HG03139 (cell line): Measurements from ENCODE around the gene KCNMA1.

Source experiments
- ATAC-seq: cut with Tn5 transposase; IDR thresholded peaks from one replicate; pipeline ENCODE4 v1.9.1; 2021; ENCODE audit not compliant: unreplicated experiment

KCNMA1 gene

DNA sequence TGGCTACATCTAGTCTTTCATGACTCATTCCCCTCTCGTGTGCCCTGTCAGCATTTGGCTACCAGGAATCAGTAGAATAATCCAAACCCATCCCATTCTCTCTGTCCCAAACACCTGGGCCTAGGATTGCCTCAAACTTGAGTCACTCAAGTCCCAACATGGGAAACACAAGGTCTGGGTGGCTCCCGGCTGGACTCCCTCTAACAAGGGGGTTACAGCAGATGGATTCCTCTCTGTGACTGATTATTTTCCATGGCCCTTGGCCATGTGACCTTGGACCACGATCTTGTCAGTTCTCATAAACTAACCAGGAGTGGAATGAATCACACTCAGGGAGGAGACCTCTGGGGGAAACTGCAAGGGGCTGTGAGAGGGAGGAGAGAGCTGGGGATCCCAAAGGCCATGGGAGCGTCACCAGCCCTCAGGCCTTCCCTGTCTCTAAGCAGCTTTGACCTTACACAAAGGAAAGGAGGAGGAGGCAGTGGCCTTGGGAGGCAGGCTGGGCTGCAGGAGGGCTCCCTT, 533.1 kb downstream of the KCNMA1 start:
- no peak for ATAC-seq

DNA sequence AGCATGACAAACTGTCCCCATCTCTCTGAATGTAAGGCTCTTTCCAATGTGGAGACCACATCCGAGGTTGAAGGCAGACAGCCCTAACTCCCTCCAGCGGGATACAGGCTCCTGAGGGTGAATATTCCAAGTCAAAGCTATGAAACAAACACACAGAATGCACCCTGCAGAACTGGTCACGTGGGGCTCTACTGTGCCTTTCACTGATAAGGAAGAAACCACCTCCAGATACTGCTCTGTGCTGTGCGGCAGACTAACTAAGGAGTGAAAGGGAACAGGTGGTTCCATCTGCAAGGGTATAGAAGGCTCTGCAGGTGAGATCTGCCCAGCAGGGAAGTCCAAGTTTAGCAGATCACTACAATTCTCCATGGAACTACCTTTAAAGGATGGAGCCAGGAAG, 534.4 kb downstream of the KCNMA1 start:
- no peak for ATAC-seq

DNA sequence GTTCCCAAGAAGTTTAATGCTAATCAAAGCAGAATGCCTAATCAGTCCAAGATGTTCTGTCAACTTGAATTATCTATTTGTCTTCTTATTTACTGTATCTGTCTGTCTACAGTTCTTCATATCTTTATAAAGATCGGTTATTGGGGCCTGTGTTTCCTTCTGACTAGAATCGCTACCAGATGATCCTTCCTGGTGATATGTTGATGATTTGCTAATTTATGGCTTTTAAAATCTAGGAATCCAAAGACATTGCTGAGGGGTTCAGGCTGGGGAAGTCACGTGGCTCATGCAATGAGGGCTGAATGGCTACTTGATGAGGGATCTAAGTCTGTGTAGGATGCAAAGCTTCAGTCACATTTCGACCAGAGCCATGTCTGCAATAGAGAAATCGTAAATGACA, 536.3 kb downstream of the KCNMA1 start:
- no peak for ATAC-seq

DNA sequence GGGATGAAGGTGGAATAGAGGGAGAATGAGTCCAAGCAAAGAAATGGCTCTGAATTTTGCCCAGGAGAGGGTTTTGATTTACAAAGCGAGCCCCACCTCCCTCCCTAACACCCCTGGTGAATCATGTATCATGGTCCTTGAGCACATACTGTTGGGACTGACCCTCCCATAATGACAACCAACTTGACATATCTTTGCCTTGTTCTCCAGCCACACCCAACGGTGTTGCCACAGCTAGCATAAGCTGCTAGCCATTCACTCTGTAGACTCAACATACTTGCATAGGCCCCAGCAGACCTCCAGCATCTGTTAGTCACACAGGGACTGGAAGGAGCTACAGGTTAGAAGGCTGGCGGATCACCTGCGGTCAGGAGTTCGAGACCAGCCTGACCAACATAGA, 538.5 kb downstream of the KCNMA1 start:
- ATAC-seq: no peak

DNA sequence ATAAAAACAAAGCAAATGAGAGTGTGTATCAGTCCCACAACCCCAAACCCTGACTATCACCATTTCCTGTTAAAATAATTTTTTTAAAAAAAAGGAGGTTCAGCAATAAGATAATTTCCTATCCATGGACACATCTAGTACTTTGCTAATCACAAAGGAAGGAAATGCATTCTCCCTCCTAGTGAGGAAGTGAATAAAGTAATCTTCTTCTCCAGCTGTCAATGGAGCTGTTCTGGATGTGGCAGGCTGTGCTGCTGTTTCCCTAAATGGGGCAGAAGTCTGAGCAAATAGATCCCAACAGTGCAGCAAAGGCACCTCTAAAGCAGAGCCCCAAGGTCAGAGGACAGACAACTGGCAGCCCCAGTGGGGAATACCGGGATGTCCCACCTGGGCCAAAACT, 540.0 kb downstream of the KCNMA1 start:
- ATAC-seq: no peak

DNA sequence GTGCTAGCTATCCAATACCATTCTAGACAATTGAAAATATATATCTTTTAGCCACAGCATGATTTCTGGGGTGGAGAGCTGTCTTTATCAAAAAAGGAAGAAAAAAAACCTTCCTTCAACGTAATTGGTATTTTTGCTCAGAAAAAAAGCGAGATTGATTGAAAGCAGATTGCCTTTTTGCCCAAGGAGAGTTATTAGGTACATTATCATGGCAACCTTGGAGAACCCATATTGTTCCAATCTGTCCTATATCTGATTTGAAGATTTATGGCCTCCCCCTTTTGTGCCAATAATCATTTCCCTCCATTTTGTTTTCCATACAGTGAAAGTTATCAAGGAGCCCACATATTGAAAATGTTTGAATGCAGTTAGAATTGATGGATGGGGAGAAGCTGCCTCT, 544.5 kb downstream of the KCNMA1 start:
- no peak for ATAC-seq

DNA sequence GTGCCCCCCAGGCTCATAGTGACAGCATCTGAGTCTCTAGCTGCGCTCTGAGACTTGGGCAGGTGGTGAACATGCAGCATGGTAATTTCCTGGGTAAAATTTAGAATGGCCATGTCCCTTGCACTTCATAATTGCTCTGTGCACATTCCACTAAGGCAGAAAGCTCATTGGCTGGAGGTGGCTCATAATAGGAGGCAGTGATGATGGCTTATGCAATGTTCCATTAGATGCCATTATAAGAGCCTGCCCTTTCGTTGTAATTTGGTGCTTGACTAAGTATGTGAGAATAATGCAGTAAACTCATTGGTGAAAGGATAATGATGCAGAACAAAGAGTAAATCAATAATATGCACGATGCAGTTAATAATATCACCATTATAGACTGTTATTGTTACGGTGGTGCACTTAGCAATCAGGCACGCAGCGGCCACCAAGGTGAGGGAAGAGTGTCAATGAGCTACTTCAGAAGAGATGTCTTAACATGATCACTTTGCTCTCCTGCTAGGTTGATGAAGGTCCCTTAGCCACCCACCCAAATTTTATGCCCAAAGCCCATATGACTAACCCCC, 545.9 kb downstream of the KCNMA1 start:
- no peak for ATAC-seq

DNA sequence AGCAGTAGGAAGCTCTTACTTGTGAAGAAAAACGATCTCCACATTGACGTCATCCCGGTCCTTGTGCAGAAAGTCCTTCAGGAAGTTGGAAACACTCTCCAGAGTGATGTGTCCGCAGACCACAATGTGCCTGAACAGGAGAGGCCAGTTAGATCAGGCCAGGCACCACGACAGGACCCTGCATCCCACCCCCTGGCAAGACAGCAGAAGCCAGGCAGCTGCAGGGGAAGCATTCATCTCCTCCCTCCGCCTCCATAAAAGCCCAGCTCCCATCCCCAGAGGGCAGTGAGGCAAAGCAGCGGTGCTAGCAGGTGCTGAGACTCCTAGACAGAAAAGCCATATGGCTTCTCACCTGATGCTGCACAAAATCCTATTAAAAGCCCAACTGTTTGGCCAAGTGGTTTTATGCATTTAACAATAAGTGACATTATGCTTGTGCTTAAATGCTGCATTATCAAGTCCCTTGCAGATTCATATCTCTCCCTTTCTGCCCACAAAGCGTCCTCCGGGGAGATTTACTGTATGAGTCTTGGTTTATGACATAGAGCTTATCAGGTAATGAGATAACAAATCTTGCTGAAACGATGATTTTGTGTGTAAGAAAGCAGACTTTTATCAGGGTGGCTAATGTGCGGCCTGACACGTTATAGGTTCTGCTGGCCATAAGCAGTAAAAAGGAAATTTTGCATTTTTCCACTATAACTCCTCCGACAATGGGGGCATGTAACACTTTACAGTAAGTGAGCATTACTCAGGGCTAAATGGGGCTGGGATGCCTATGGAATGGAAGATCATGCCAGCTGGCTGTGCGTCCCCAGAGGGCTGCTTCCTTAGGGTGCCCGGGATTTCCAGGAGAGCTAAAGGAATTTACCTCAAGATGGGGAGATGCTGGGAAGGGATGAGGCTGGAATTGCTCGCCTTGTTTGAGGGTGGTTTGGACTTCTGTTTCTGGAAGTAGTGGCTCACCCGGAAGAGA, 546.9 kb downstream of the KCNMA1 start:
- ATAC-seq: no peak

DNA sequence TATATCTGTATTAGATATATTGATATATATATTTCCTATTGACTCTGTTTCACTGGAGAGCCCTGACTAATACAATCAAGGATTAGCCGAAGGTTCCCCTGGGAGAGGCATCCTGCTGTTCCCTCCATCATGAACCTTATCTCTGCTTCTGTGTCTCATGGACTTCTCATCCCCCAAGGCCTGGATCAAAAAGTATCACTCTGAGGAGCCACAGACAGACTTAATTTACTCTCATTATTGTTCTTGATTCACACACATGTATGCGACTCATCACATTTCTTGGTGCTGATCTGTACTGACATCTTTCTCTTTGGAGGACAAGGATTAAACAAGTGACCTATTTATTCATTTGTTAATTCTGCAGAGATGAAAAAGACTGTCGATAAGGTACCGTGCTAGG, 550.2 kb downstream of the KCNMA1 start:
- no peak for ATAC-seq

DNA sequence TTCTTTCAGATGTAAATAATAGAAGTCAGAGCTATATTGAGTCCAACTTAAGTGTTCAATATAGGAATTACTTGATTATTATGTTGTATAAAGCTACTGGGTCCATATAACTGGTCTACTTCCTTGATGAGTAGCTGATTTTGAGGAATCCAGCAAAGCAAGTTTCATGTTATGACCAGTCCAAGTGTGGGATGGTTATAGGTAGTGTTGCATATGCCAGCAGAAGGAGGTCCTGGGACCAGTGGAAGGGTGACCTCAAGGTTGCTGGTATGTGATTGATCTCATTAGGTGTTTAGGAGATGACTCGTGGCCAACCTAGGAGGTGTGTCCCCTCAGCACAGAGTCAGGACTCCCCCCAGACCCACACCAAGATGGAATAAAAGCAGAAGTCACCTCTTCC, 551.5 kb downstream of the KCNMA1 start:
- ATAC-seq: no peak

DNA sequence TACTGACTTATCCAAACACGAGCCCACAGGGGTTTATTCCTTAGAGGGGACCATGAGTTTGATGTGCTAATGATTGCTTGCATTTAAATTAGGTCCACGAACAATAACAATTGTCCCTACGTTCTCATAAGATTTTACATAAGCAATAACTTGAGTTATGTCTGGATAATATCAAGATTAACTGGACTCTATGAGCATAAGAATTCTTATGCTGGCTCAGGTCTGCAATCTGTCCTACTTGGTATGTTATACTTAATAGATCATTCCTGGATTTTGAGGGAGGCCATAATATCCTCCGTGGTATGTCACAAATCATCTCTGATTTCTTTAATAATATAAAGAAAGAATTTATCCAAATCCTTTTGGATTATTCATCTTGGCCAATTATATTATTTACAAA, 552.3 kb downstream of the KCNMA1 start:
- no peak for ATAC-seq

DNA sequence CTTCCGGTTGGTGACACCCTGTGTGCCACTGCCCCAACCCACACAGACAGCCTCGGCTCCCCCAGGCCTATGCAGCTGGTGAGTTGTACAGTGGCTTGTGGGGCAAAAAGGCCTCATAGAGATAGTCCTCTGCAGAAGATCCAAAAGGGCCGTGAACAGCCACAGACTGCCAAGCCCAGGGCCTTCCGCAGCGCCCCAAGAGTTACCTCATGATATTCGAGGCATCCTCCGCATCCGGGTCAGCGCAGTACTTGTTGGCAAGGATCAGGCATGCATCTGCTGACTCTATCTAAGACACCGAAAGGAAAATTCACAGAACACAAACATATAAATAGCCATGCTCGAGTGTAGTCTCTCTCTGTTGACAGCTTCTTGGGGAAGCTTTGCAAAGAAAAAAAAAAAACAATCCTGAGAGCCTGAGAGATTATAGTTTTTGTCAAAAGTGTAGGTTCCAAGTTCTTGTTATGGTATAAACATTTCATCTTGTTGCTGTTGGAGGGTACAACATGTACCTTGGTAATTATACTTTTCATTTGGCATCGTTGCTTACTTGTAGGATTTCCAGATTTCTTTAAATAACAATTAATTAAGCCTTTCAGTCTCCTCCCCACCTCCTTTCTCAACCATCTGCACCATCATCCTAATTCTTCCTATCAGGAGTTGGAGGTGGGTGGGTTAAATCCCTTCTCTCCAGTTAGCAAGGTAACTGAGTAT, 553.0 kb downstream of the KCNMA1 start:
- ATAC-seq: no peak

DNA sequence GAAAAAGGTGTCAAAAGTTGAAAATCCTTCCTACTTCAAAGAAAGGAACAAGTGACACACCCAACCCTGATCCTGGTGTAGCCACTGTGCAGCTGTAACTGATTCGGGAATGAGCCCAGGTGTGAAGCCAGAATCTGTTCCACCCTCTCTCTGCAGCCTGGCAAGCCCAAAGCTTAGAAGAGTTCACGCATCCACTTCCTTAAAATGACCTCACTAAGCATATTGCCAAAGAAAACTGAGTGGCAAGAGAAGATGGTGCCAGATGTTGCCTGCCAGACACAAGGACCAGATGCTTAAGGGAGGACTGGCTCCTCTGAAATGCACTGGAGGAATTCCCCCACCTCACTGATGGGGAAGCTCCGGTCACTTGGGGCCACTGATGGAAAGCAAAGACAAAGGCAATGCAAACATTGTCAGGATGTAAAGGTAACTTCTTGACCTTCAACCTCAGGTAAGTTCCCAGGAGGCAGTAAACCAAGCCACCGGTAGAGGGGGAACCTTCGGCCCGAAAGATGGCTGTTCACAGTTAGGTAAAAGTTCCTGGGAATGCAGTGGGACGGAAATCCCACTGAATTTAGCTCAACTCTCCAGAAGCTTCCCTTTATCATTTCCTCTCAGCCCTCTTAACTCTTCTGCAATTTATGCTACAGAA, 554.9 kb downstream of the KCNMA1 start:
- ATAC-seq: no peak

DNA sequence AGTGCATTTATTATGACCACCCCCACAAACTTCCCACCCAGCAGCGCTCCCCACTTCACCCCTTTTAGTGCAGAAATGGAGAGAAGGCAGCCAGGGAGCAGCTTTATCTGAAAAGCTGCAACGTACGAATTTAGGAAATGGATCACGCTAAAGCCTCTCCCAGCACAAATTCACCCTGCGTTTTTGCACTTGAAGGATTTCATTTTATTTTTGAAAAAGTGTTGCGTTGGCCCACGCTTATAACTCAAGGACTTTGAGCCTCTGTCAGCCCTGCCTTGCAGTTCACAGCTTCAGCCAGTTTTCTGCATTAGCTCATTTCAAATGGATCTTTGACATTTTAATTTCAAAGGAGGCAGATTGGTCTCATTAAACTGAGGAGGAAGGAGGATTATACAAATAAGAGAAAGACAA, 556.1 kb downstream of the KCNMA1 start:
- ATAC-seq: no peak

DNA sequence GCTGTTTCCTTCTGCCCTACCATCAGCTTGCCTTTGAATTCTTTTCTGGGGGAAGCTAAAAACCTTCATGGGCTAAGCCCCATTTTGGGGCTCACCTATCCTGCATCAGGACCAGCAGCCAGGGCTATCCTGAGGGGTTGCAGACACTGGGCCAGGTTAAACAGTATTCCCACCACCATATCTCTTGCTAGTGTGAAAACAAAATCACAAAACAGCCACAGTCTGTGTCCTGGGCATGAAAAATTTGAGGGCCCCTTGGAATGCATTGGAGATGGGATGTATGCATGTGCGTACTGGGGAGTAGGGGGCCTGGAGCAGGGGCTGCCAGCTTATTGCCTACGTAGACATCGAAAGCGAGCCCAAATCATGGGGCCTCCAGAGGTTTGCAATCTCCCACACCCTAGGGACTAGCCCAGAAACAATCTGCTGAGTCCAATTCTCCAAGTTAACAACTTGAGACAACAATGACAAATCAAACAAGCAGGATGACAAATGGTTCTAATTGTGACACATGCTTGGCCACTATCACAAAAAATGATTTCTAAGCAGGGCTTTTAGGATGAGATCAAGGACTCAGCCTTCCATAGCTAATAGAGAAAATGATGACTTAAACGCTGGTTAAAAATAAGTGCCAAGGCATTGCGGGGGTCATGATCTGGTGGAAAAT, 557.1 kb downstream of the KCNMA1 start:
- ATAC-seq: no peak

DNA sequence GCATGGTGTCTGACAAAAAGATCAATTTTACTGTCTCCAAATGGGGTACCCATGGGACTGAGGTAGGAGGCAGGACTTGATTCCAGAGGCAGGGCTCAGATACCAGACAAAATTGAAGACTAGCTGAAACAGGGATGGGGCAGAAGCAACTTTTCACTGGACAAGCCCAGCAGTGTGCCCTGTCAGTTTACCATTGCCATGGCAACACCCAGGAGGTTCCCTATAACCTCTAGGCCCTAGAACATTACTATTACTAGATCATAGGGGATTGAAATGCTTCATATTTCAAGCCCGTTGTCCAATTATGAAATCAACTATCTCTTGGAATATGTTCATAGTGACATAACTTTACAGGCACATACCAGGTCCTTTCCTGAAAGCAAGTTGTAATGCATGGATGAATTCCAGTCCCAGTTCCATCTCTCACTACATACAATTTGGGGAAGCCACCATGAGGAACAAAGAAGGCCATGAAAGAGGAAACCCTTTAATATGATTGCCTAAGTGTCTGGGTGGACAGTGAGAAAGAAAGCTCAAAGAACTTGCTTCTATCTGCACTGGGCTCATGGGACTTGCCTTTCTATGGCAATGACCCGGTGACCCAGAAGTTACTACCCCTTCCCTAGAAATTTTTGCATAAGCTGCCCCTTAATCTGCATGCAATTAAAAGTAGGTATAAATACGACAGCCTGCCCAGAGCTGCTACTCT, 557.9 kb downstream of the KCNMA1 start:
- ATAC-seq: no peak

DNA sequence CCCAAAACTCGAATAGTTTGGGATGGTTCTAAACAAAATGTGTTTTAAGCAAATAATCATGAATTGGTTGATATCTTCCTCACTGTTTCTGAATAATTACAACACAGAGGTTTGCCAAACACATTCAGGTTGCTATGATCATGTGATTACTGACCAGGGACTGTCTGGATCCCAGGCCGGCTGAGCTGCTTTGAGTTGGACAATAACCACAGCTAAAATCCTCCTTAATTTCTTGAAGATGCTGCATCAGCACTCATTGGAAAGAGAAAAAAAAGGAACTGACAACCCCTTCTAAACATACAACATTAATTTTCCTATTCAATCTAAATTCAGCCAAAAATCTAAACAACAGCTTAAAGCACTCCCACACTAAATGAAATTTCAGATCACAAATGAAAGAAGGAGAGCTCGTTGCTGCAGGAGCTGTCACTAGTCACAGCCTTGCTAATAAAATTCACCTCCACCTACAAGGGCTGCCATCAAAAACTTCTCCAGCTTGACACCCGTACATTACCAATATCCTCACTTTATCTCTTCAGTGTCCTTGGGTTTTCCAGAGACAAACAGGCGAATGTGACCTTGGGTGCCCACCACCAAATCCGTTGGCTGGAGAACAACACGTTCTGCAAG, 560.2 kb downstream of the KCNMA1 start:
- ATAC-seq: no peak

DNA sequence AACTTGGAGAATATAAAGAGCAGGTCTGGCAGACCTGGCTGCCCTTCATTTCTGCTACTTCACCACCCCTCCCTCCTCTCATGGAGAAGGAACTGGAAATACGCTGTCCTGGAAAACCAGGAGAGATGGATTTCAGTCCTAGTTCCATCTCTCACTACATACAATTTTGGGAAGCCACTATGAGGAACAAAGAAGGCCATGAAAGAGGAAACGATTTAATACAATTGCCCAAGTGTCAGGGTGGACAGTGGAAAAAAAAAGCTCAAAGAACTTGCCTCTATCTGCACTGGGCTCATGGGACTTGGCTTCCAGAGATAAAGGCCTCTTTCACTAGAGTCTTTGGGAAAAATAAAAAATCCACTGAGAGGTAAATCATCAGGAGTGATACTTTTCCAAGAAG, 561.7 kb downstream of the KCNMA1 start:
- no peak for ATAC-seq

DNA sequence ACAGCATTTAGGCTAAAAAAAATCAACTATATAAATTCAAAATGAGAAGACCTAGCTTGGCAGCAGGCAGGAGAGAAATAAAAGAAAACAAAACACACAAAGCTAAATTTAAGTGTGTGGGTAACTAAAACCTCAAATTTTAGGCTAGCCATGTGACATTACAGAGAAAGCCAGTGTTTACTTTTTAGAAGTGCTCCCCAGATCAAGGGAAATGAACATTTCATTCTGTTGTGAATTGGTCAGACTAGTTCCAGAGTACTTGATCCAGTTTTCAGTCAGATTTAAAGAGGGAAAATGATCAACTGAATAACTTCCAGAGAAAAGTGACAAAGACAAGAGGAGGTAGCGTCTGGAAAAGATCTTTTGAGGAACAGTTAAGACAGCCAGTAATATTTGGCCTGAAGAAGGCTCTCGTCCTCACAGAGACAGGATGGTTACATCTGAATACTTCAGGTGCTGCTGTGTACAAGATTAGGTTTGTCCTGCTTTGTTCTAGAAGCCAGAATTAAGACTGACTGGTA, 563.4 kb downstream of the KCNMA1 start:
- no peak for ATAC-seq

DNA sequence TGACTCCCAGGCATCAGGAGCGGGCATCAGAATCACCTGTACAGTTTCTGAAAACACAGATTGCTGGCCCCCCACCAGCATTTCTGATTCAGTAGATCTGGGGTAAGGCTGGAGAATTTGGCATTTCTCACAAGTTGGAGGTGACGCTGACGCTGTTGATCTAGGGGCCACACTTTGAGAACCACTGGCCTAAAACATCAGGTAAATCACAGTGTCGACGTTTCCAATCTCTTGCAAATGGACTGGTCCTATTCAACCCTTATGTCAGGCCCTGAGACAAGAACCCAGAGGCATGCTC, 564.0 kb downstream of the KCNMA1 start:
- no peak for ATAC-seq
